ENCODE data around the gene NUCKS1.

Gene NUCKS1

DNA sequence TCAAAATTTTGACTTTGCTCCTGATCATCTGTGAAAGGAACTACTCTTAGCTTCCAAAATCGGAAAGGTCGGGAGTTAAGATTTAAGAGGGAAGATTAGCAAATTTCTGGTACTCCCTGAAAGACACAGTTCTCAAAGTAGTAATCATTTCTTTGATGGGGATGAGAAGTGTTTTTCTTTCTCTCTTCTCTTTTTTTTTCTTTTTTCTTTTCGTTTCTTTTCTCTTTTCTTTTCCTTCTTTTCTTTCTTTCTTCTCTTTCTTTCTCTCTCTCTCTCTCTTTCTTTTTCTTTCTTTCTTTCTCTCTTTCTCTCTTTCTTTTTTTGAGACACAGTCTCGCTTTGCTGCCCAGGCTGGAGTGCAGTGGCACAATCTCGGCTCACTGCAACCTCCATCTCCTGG is 30.4 kb upstream of the NUCKS1 start:
- H3K36me3 Mint-ChIP-seq (ENCODE audit: low read depth) = peaks cover under 1% of the 10 kb centered on the region
- DNase-seq = no peak
- H3K9me3 Mint-ChIP-seq = no peaks in the 10 kb centered on the region
- peaks cover 19% of the 10 kb centered on the region for H3K4me1 Mint-ChIP-seq (ENCODE audit: low read depth)
- no peaks in the 10 kb centered on the region for H3K27me3 Mint-ChIP-seq
- H3K4me3 Mint-ChIP-seq = no peak overlapping the region
- H3K27ac Mint-ChIP-seq = no peak overlapping the region

DNA sequence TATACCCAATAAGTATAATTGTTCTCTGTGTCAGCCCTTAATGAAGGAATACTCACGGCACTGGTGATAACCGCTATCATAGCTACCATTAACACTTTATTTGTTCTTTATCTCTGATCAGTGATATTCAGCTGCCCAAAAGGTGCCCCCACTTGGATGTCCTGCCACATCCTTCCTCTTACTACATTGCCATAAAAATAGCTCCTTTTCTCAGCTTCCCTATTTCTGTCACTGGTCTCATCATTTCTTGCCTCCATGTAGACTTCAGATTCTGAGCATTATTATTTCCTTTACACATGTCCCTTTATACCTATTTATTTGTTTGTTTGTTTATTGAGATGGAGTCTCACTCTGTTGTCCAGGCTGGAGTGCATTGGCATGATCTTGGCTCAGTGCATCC is 28.0 kb upstream of the NUCKS1 start:
- Mint-ChIP-seq H3K36me3 (ENCODE audit: low read depth) (peaks cover 7% of the 10 kb centered on the region), H3K27ac (no peak overlapping the region), H3K9me3 (no peaks in the 10 kb centered on the region), H3K4me3 (no peak overlapping the region), H3K4me1 (ENCODE audit: low read depth) (peaks cover 37% of the 10 kb centered on the region), H3K27me3 (no peaks in the 10 kb centered on the region)
- no peak for DNase-seq

DNA sequence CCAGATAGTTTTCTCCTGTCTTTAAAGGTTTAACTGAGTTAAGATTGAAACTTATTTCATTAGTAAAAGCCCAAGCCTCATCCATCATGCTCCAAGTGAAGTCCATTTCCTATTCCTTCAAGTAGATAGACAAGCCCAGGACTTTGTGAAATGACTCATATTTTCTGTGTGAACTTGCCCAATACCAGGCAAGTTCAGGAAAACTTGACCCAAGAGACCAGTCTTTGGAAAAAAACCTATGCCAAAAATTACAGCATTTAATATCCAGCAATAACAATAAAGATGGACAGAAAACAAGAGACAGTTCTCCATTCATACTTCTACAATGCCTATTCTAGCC is 25.7 kb upstream of the NUCKS1 start:
- Mint-ChIP-seq H3K27ac (peak overlapping the region; percentile 91), H3K36me3 (ENCODE audit: low read depth) (peaks cover 21% of the 10 kb centered on the region), H3K4me1 (ENCODE audit: low read depth) (peaks cover 49% of the 10 kb centered on the region), H3K4me3 (peak overlapping the region; percentile 88), H3K9me3 (no peaks in the 10 kb centered on the region), H3K27me3 (no peaks in the 10 kb centered on the region)
- DNase-seq = no peak

DNA sequence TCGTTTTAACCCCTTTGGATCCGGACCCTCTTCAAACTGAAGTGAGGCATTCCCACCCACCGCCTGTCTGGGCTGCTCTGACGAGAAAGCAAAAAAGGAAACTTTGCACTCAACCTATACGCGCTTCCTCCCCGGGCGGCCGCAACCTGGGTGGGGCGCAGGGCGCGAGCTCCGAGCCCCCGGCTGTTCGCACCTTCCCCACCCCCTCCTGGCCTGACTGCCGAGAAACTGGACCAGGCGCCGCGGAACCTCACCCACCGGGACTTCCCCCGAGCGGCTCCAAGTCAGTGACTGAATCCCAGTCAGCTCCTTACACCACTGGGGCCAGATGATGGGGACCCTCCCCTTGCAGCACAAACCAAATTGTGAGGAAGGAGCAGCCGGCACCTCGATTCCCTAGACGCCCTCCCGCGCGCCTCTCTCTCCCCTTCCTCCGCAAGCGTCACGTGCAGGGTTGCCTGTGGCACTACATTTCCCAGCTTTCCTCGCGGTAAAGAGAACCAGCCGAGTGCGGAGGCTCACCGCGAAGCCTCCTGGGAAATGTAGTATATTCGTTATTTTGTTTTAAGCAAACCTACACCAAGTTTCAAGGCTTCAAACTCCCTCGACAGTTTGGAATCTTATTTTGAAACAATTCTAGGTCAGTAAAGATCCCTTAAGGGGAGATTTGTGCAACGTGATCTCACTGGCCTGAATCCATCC is 25.2 kb upstream of the NUCKS1 start, which contains the start of gene RAB29:
Gene RAB29, minus strand, starts transcription at position 468 of the 702 bp plus-strand sequence. CDS start 526 bp downstream, outside the sequence.
- H3K4me1 Mint-ChIP-seq (ENCODE audit: low read depth) = peaks cover 49% of the 10 kb centered on the region
- peak; percentile 83 for DNase-seq

DNA sequence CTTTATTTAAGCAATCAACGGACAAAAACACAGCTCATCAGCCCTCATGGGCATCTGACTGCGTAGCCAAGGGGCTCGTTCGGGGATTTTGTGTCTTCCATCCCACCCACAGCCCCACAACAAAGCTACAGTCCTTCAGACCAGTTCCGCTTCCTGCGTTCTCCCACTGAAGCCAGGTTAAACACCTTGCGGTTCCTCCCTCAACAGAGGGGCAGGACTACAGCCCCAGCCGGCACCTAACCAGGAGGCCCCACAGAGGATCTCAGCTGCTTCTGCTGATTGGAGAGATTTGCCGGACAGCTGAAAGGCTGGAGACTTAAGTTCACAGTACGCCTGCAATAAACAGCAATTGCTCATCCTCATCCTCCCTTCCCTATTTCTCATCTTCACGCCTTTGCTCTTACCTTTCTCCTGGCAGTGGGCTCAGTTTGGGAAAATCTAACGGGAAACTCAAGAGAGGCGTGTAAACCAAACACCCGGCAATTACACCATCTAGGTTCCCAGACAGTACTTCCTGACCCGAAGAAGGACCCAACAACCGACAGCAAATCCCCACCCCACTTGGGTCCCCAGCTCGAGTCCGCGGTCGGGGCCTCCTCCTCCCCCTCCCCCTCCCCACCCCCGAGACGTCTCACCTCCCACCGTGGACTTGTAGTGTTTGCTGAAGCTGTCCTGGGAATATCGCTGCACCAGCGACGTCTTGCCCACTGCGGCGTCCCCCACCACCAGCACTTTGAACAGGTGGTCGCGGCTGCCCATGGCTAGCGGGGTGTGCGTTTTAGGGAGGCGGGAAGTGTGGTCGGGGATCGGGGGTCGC is 24.4 kb upstream of the NUCKS1 start:
- Mint-ChIP-seq H3K9me3 (no peaks in the 10 kb centered on the region), H3K4me3 (peak overlapping the region; percentile 88), H3K4me1 (ENCODE audit: low read depth) (peaks cover 49% of the 10 kb centered on the region), H3K36me3 (ENCODE audit: low read depth) (peaks cover 34% of the 10 kb centered on the region), H3K27ac (peak overlapping the region; percentile 91), H3K27me3 (no peaks in the 10 kb centered on the region)
- DNase-seq = peak; percentile 54

More for the DNA sequence above, 25.2 kb upstream of the NUCKS1 start, which contains the start of gene RAB29:
- Mint-ChIP-seq H3K27ac (peak within 1 kb of the TSS; percentile 91), H3K9me3 (no peaks in the 10 kb centered on the region), H3K27me3 (no peaks in the 10 kb centered on the region), H3K4me3 (peak within 1 kb of the TSS; percentile 88), H3K36me3 (ENCODE audit: low read depth) (peaks cover 27% of the 10 kb centered on the region)

GRCh38 chr1:205772607-205773032 is 22.6 kb upstream of the NUCKS1 start:
- peaks cover 49% of the 10 kb centered on the region for H3K4me1 Mint-ChIP-seq (ENCODE audit: low read depth)
- H3K27ac Mint-ChIP-seq = peak overlapping the region; percentile 66
- no peak for DNase-seq
- peak overlapping the region; percentile 88 for H3K4me3 Mint-ChIP-seq
- H3K27me3 Mint-ChIP-seq = no peaks in the 10 kb centered on the region
- H3K36me3 Mint-ChIP-seq (ENCODE audit: low read depth) = peaks cover 48% of the 10 kb centered on the region
- H3K9me3 Mint-ChIP-seq = no peaks in the 10 kb centered on the region

DNA sequence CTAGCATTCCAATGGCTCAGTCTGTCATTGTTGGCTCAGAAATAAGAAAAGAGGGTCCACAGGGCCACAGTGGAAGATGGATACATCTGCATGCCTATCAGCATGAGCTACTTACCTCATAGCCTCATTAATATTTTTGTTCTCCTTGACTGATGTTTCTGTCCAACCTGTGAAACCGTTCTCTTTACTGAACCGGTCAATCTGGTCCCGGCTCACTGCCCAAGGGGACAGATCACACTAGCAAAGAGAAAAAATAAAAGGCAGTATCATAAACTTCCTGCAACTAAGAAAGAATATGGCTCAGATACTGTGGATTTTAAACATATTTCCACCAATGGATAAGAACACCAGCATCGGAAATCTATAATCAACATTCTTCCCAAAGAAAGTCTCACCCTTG is 20.6 kb upstream of the NUCKS1 start:
- H3K36me3 Mint-ChIP-seq (ENCODE audit: low read depth) = peaks cover 54% of the 10 kb centered on the region
- H3K4me3 Mint-ChIP-seq = no peak overlapping the region
- no peaks in the 10 kb centered on the region for H3K27me3 Mint-ChIP-seq
- no peaks in the 10 kb centered on the region for H3K9me3 Mint-ChIP-seq
- no peak overlapping the region for H3K27ac Mint-ChIP-seq
- no peak for DNase-seq
- peaks cover 50% of the 10 kb centered on the region for H3K4me1 Mint-ChIP-seq (ENCODE audit: low read depth)

GRCh38 chr1:205769641-205770365 is 19.8 kb upstream of the NUCKS1 start:
- Mint-ChIP-seq H3K27ac (peak overlapping the region; percentile 49), H3K9me3 (no peaks in the 10 kb centered on the region), H3K4me3 (no peak overlapping the region), H3K4me1 (ENCODE audit: low read depth) (peaks cover 45% of the 10 kb centered on the region), H3K27me3 (no peaks in the 10 kb centered on the region), H3K36me3 (ENCODE audit: low read depth) (peaks cover 51% of the 10 kb centered on the region)
- no peak for DNase-seq

GRCh38 chr1:205767248-205767647 is 17.3 kb upstream of the NUCKS1 start:
- no peak overlapping the region for H3K4me3 Mint-ChIP-seq
- no peaks in the 10 kb centered on the region for H3K27me3 Mint-ChIP-seq
- peaks cover 45% of the 10 kb centered on the region for H3K36me3 Mint-ChIP-seq (ENCODE audit: low read depth)
- H3K9me3 Mint-ChIP-seq = no peaks in the 10 kb centered on the region
- H3K4me1 Mint-ChIP-seq (ENCODE audit: low read depth) = peaks cover 32% of the 10 kb centered on the region
- H3K27ac Mint-ChIP-seq = no peak overlapping the region
- DNase-seq = no peak

GRCh38 chr1:205766570-205766969 is 16.6 kb upstream of the NUCKS1 start:
- H3K36me3 Mint-ChIP-seq (ENCODE audit: low read depth) = peaks cover 40% of the 10 kb centered on the region
- H3K27me3 Mint-ChIP-seq = no peaks in the 10 kb centered on the region
- H3K27ac Mint-ChIP-seq = peak overlapping the region; percentile 50
- no peak for DNase-seq
- peaks cover 26% of the 10 kb centered on the region for H3K4me1 Mint-ChIP-seq (ENCODE audit: low read depth)
- no peak overlapping the region for H3K4me3 Mint-ChIP-seq
- H3K9me3 Mint-ChIP-seq = no peaks in the 10 kb centered on the region

DNA sequence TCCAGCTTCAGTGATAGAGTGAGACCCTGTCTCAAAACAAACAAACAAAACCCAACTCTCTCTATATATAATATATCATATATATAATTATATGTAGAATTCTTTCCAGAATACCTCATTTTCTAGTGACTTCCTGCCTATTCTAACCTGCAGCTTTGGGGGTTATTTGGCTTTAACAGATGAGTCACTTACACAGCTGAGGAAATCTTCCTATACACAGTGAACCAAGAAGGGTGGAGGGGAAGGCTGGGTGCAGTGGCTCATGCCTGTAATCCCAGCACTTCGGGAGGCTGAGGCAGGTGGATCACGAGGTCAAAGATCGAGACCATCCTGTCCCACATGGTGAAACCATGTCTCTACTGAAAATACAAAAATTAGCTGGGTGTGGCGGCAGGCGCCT is 16.1 kb upstream of the NUCKS1 start:
- H3K4me3 Mint-ChIP-seq = no peak overlapping the region
- H3K4me1 Mint-ChIP-seq (ENCODE audit: low read depth) = peaks cover 22% of the 10 kb centered on the region
- H3K36me3 Mint-ChIP-seq (ENCODE audit: low read depth) = peaks cover 35% of the 10 kb centered on the region
- no peaks in the 10 kb centered on the region for H3K9me3 Mint-ChIP-seq
- DNase-seq = no peak
- H3K27me3 Mint-ChIP-seq = no peaks in the 10 kb centered on the region
- H3K27ac Mint-ChIP-seq = peak overlapping the region; percentile 50

- Mint-ChIP-seq H3K4me1 (ENCODE audit: low read depth) (peaks cover 22% of the 10 kb centered on the region), H3K9me3 (no peaks in the 10 kb centered on the region), H3K4me3 (no peak overlapping the region), H3K36me3 (ENCODE audit: low read depth) (peaks cover 22% of the 10 kb centered on the region), H3K27ac (peak overlapping the region; percentile 39), H3K27me3 (no peaks in the 10 kb centered on the region)
- no peak for DNase-seq
These were observed 14.6 kb upstream of the NUCKS1 start for GRCh38 chr1:205764578-205764977.

DNA sequence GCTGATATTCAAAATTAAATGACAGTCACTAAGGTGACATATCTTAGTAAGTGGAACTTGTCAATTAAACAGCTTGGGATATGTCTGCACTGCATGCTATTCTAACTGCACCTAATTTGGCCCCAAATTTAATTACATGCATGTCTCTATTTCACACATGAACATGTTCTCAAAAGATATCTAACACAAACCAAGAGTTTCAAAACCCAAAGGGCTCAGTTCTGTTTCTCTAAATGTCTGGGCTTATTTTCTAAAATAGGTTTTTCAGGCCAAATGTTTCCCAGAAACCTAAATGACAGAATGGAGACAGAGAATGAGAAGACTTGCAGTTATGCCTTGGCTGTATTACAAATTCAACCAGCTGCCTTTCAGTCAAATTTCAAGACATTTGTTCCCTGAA is 14.0 kb upstream of the NUCKS1 start:
- no peaks in the 10 kb centered on the region for H3K9me3 Mint-ChIP-seq
- no peak for DNase-seq
- peak overlapping the region; percentile 39 for H3K27ac Mint-ChIP-seq
- peaks cover 16% of the 10 kb centered on the region for H3K36me3 Mint-ChIP-seq (ENCODE audit: low read depth)
- no peak overlapping the region for H3K4me3 Mint-ChIP-seq
- peaks cover 22% of the 10 kb centered on the region for H3K4me1 Mint-ChIP-seq (ENCODE audit: low read depth)
- no peaks in the 10 kb centered on the region for H3K27me3 Mint-ChIP-seq

DNA sequence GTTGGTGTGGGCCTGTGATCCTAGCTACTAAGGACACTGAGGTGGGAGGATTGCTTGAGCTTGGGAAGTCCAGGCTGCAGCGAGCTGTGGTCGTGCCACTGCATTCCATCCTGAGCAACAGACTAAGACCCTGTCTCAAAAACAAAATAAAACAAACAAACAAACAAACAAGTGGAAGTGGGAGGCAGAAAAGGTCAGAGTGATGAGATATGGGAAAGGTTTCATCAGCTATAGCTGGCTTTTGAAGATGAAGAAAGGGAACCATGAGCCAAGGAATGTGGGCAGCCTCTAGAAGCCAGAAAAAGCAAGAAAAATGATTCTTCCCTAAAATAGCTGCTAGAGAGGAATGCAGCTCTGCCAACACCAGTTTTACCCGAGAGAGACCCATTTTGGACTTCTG is 10.6 kb upstream of the NUCKS1 start:
- H3K4me1 Mint-ChIP-seq (ENCODE audit: low read depth) = peaks cover 12% of the 10 kb centered on the region
- no peak overlapping the region for H3K27ac Mint-ChIP-seq
- no peaks in the 10 kb centered on the region for H3K36me3 Mint-ChIP-seq (ENCODE audit: low read depth)
- DNase-seq = no peak
- H3K4me3 Mint-ChIP-seq = no peak overlapping the region
- H3K9me3 Mint-ChIP-seq = no peaks in the 10 kb centered on the region
- no peaks in the 10 kb centered on the region for H3K27me3 Mint-ChIP-seq

Measured in activated T-cell treated with anti-CD3 and anti-CD28 coated beads, Interleukin-2, amount 50 U/mL, for 24 hours (primary cell).